GM18870 (cell line): Measurements from ENCODE around the gene CORO6.
"Not testable (repeated sequence)": the region's sequence is repeated elsewhere in the genome, so short reads cannot be mapped to it uniquely, and the experiment has no call there.

Source experiments
- ATAC-seq: cut with Tn5 transposase; IDR thresholded peaks from one replicate; pipeline ENCODE4 v1.9.1; 2021; ENCODE audit warnings: moderate library complexity; ENCODE audit not compliant: unreplicated experiment

The CORO6 gene

DNA sequence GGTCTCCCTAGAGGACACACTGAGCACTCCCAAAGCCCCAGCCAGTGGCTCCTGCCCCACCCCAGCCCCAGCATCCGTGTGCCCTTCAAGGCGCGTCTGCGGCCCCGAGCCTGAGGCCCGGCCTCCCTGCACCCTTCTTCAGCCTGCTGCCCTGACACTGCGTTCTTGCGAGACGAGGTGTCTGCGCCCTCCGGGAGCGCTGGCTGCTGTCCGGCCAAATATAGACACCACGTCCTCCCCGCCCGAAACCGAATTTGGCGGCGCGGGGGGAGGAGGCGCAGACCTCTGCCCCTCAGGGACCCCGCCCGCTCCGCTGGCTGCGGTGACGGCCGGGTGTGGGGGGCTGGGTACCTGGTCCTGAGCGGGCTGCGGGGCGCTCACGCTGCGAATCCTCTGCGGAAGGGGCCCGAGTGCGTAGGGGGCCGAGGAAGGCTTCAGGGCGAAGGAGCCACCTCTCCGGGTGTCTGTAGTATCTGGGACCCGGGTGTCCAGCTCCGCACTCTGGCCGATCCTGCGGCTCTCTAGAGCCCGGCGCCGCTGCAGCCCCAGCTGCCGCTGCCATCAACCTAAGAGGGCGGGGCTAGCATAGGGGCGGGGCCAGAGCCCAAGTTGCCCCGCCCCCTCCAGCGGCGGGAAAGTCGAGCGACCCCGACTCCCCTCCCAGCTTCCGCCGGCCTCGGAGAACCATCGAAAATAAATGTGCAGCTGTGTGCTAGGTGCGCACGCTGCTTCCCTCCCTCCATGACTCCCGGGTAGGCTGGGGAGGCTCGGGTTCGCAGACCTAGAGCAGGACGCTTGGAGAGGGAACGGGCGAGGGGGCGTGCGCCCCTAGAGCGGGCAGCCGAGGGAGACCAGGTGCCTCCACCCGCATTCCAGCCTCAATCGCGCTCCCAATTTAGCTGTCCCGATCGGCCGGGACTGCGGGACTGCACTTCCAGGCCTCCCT lies at the start of gene CORO6:
Gene CORO6, minus strand, starts transcription at position 576 of the 946 bp plus-strand sequence. CDS start 1,491 bp downstream, outside the sequence.
- no peak for ATAC-seq

DNA sequence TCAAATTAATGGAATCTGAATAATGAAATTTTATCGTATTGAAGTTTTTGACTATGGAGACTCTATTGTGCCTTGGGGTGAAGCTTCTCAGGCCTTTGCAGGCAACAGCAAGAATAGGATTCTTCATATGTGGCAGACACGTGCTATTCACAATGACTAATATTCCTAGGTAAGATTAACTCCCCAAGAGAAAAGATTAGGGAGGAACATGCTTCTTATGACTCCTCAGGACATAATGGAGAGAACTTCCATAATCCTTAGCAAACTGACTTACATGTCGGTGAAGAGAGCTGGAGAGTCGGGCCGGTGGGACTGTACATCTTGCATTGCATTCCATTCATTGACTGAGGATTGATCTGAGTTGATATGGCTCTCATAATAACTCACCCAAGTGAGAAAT lies 48.9 kb upstream of the CORO6 start:
- ATAC-seq, result no peak

DNA sequence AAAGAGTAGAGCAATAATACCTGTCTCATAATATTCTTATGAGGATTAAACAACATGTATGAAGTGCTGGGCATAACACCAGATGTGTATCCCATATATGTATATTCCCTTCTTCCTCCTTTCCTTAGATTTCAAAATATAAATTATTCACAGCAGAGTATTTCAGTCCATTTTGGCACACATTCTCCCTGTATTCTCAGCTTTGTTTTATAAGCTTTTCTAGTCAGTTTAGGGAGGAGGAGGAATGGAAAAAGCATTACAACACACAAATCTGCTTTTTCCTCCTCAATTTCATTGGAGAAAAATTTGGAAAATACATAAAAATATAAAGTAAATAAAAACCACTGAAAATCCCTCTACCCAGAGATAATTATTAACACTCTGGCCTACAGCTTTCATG lies 46.6 kb upstream of the CORO6 start:
- ATAC-seq, result no peak

DNA sequence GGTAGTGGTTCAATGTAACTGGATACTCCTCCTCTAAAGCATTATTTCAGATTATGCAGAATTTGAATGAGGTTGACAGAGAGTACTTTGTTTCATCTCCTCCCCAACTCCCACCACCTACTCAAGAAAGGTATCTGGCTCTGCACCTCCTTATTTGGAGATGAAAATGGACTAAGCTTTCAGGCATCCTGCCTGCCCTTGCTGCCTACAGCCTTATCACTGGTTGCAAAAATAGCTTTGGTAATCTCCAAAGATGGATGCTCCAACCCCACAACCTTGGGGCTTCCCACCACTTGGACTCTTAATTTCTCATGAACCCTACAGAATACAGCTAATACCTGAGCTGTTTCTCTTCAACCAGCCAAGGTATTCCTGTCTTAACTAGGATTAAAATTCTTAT lies 45.3 kb upstream of the CORO6 start:
- no peak for ATAC-seq

DNA sequence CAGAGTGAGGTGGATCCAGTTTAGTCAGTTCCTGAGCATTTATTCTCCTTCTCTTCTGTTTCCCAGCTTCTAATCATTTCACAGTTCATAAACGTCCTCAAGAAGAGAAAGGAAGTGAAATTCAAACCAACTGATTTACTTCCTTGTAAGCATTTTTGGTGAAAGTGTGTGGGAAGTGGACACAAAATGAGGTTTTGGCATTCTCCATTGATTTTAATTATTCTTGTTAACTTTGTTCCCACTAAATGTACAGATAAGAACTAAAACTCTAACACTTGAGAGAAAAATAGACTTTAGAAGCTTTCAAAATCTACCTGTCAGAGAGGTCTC lies 42.7 kb upstream of the CORO6 start:
- no peak for ATAC-seq

DNA sequence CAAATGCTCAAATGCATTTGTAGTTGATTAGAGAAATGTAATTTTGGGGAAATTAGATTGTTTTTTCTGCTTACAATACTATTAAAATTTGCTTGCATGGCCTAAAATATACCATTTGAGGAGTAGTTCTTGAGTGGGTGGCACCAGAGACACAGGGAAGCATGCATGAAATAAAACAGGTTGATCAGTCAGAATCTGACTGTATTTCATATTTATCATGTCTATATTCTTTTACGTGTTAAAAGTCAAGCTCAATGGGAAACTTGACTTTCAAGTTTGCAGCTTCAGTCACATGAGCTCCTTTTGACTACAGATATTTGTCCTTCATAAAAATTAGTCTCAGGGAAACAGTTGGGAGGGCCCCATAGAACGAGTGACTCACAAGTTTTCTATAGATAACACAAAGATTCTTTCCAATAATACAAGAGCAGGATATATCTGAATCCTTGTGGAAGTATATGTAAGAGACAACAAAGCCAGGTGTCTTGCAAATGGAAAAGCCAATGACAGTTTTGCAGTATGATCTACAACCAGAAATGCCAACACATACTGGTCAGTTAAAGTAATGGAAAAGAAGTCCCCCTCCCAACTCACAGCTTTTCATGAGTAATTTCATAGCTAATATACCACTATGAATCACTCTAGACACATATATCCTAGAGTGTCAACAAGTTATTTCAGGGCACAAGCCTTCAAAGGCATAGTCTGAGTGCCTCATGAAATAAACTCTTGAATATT lies 42.2 kb upstream of the CORO6 start:
- no peak for ATAC-seq

DNA sequence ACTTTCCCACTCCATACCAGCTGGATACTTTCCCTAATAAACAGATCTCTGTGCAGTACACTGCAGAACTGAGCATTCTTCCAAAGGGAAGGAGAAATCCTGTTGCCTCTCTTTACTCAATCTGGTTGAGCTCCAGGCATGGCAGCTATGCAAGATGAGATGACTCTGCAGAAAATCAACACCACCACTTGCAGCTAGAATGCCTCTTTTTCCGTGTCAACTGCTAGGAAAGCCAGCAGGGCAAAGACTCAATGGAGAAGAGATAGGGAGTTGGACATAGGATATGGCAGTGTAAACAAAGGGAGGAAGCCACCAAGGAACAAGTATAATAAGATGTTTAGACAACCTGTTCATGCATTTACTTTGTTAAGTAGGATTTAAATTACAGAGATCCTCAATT lies 40.4 kb upstream of the CORO6 start:
- no peak for ATAC-seq

DNA sequence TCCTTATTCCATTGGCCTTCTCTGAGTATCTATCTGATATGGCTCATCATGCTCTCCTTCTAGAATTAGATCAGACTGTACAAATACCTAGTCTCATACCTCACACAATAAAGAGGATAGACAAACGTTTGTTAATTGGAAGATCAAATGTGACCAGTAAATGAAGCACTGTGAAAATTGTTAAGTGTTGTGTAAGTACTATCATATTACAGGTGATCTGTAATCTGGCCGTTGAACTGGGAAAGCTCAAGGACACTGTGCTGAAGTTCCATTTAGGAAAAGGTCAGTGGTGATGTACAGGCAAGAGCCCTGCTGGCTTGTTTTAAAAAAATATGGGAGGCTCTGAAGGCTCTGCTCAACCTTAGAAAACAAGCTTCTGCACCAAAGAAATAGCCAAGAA lies 38.5 kb upstream of the CORO6 start:
- ATAC-seq, result no peak

DNA sequence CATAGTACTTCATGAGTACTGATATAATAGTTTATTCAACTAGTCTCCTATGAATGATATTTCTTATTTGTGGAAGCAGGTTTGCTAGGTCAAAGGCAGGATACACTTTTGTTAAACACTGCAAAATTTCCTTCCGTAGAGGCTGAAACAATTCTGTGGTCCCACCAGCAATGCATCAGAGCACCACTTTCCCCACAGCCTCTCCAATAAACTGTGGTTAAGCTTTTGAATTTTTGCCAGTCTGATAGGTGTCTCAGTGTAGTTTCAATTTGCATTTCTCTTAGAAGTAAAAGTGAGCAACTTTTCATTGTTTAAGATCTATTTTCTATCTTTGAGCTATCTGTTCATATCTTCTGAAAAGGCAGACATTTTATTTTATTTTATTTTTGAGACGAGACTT lies 36.4 kb upstream of the CORO6 start:
- no peak for ATAC-seq

DNA sequence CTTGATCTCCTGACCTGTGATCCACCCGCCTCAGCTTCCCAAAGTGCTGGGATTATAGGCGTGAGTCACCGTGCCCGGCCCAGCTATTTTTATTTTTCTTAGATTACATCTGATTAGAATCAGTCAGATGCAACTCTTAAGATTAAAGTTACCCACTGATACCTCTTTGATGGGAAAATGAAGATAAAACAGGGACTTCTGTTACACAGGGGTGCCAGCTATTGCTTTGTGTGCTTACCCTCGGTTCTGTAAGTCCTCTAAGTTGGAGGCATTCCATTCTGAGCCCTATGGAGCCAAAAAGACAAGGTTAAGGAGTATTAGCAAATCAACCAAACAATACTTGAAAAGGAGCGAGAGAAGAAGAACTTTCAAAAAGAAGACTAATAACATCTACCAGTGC lies 32.6 kb upstream of the CORO6 start:
- no peak for ATAC-seq

DNA sequence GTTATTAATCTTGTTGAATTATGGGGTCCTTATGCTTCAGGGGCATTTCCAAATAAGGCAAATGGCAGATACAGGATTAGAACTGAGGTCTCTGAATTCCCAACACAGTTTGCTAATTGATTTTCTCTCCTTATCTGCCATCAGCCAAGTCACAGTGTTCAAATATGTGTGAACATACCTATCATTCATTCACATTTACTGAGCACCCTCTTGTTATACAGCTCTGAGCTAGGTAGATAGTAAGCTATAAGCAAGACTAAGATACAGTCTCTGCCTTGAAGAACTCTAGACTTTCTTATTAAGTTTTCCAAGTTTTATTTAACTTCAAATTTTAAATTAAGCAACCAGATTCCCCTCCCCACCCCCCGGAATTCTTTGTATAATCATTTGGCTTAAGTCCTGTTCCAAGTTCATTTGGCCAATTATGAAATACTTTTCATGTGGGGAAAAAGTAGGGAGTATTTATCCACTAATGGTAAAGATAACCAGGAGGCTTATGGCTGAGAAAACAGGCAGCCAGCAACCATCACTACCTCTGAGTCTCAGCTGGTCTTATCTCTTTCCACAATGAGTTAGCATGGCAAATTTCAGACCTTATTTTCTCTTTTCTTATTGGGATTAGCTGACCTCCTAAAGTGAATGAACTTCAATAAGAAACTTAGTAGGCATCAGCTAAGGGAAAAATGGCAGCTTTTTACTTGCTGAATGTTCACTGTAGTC lies 31.4 kb upstream of the CORO6 start:
- no peak for ATAC-seq

DNA sequence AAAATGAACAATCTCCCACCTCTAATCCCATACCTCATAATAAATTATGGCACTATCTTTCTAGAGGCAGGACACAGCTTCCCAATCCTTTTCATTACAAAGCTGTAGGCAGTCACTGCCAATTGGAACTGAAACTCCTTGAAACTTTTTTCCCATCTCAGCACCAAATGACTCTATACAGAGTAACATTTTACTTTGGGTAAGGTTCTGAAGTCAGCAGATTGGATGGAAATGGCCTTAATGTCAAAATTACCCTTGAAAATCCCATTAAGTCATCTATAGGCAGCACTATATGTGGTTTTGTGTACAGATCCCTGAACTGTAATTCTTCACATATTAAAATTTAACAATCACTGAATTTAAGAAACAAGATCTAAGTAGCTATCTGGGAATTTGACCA lies 30.3 kb upstream of the CORO6 start:
- ATAC-seq, result no peak

DNA sequence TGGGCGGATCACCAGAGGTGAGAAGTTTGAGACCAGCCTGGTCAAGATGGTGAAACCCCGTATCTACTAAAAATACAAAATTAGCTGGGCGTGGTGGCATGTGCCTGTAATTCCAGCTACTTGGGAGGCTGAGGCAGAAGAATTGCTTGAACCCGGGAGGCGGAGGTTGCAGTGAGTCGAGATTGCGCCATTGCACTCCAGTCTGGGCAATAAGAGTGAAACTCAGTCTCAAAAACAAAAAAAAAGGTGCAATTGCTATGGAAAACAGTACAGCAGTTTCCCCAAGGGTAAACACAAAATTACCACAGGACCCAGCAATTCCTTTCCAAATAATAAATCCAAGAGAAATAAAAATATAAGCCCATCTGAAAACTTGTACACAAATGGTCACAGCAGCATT lies 29.2 kb upstream of the CORO6 start:
- ATAC-seq, result not testable (repeated sequence)

DNA sequence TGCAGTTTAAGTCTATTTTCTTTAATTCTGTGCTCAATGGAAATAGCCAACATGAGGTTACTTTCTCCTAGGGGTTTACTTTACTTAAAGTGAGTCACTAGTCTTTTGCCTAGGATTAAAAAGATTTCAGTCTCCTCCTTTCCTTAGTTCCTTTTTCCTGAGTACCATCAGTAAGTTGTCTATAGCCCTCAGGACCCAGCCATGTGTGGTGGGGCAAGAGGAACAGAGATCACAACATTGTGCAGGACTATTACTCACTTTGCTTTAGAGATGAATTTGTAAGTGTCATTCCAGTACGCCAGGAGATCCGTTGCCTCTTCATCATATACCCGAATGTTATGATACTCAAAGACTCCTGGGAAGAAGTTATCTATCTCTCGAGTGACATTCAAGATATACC lies 27.7 kb upstream of the CORO6 start:
- no peak for ATAC-seq

DNA sequence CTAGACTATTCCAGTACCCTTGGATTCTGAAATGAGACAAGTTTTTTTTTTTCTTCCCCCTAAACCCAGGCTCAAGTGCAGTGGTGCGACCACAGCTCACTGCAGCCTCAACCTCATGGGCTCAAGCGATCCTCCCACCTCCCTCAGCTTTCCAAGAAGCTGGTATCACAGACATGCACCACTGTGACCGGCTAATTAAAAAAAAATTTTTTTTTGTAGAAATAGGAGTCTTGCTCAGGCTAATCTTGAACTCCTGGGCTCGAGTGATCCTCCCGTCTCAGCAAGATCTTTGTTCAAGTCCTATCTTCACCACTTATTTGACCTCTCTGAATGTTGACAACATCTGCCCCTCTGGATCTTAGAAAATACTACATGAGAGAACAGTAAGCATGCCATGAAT lies 26.6 kb upstream of the CORO6 start:
- no peak for ATAC-seq

DNA sequence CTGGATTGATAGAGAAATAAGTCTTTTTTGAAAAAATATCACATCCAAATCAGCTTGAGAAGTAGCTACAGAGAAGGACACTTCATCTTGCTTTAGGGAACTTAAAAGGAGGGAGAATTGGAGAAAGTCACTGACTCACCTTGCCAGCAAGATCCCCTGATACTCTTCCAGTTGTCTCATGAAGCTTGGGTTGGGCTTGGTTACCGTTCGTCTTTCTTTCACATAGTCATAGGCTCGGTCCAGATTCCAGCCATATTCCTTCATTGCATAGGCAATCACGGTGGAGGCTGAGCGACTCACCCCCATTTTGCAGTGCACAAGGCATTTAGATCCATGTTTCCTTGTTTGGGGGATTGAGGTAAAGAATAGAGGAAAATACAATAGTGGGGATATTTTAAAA lies 25.3 kb upstream of the CORO6 start:
- no peak for ATAC-seq

DNA sequence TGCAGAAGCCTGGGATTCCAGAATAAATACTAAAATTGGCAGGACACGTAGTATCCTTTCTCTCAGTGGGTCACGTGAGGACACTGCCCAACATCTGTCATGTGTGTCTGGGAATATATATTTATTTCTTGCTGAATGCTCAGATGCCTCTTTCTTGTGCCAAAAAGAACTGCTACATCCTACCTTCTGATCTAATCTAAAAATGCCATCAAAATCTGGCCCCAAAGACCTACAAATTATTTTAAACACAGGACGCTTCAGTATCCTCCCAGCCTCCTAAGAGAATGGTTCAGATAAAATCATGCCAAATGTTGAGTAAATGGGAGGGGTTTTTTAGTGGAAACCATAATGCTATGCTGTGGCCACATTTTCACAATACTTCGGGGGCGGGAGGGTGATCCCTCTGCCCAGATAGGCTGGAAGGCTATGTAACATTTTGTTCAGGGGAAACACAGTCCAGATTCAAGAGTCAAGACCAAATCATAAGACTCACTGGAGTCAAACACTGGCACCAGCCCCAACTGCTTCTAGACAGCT lies 22.9 kb upstream of the CORO6 start:
- no peak for ATAC-seq

DNA sequence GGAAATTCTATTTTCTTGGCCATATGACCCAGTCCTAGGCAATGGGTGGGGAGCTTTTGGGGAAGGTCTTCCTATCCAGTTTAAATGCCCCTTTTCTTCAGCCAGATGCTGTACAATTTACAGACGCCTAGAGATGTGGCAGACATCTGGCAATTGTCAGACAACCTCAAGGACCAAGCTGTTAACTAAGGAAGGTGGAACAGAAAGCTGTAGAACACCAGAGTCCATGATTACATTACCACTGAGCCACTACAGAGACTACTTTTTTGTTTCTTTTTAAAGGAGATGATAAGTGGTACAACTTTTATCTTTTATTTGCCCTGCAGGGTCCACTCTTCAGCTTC lies 21.1 kb upstream of the CORO6 start:
- no peak for ATAC-seq

DNA sequence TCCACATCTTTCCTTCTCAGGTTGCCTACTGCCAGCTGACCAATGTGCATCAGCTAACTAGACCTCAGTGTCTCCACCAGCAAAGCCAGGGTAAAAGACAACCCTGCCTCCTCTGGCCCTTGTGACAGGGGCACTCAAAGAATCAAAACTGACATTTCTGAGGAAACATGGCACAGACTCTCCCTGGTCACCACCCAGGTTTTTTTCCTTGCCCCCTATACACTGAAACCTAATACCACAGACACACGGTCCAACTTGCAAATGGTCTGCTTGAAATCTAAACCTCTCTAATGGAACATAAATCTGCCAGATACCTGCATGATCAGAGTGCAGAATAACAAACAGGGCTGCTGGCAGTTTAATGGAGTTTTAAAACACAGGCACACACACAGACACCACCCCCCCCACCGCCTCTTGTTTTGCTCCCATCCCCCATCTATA lies 19.5 kb upstream of the CORO6 start:
- ATAC-seq, result no peak

DNA sequence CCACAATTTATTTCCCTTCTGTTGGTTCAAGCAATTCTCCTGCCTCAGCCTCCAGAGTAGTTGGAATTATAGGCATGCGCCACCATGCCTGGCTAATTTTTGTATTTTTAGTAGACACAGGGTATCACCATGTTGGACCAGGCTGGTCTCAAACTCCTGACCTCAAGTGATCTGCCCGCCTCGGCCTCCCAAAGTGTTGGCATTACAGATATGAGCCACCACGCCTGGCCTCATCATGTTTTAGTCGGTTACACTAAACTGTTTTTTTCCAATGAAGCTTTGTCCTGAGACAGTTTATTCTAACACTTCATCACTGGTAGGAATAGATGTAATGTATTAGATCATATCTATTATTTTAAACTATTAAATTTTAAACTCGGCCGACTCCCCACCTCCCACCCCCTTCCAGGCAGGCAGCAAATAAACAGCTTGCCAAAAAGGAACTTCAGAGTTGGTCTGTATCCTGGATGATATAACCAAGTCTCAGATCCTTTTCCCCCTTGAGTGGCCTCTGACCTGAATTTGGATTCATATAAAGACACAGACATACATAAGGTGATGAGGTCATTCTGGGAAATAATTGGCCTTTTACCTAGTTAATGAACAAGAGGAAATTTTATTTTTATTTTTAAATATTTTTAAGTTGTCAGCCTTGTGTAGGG lies 18.4 kb upstream of the CORO6 start:
- no peak for ATAC-seq

DNA sequence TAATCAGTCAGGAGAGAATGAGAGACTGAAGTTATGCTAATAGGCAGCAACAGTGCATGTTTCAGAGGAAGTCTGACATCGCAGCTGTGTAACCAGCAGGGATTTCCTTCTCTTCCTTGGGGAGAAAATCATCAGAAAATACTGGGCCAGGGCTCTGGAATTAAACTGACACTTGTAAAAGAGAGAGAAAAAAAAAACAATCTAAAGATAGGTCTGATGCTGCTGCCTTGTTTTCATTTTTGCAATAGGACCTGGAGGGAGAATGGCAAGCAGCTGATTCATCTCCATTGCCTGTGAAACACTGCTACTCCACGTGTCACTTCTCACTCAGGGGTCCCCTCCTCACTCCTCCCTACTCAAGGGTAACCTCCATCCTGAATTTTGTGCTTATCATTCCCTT lies 17.7 kb upstream of the CORO6 start:
- no peak for ATAC-seq
